Activated CD4-positive, alpha-beta T cell treated with anti-CD3 and anti-CD28 coated beads for 48 hours (primary cell): ENCODE results near the gene CD4.
"Not testable (repeated sequence)": the region's sequence is repeated elsewhere in the genome, so short reads cannot be mapped to it uniquely, and the experiment has no call there.

Experiments
- DNase-seq: peaks from one replicate; pipeline ENCODE4 v3.0.0-alpha.2; 2020

CD4 gene

DNA sequence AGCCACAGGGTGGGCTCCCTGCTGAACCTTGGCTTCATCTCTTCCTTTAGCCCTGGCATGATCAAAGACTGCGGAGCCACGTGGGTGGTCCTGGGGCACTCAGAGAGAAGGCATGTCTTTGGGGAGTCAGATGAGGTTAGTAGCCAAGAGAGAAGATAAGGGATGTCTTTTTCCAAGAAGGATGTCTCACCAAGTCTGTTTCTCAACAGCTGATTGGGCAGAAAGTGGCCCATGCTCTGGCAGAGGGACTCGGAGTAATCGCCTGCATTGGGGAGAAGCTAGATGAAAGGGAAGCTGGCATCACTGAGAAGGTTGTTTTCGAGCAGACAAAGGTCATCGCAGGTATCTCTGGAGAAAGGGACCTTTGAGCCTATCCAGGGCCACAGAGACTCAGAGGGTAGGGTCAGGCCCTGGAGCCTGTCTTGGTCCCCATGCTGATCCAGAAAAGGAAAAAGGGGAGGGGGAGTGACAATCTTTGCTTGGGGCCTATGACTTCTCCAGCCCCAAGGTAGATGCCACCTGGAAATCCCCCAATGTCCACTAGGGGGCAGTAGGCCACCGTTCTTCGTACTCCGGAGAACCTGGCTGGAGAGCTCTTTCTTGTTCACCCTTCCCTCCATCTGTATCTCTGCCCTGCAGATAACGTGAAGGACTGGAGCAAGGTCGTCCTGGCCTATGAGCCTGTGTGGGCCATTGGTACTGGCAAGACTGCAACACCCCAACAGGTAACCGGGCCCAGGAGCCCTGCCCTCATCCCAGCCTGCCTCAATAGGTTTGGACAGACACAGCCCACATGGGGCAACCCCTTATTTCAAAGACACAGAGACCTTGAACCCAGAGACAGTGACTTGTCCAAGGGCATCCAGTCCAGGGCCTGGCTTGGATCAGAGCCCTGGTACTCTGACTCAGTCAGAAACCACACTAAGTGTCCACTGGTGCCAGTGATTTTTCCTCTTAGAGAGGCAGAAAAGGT is 80.0 kb downstream of the CD4 start:
- peak; percentile 91 for DNase-seq

DNA sequence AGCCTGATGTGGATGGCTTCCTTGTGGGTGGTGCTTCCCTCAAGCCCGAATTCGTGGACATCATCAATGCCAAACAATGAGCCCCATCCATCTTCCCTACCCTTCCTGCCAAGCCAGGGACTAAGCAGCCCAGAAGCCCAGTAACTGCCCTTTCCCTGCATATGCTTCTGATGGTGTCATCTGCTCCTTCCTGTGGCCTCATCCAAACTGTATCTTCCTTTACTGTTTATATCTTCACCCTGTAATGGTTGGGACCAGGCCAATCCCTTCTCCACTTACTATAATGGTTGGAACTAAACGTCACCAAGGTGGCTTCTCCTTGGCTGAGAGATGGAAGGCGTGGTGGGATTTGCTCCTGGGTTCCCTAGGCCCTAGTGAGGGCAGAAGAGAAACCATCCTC is 81.0 kb downstream of the CD4 start:
- DNase-seq, result not testable (repeated sequence)
